ENCODE measurements around the gene PHF13.

Gene PHF13

DNA sequence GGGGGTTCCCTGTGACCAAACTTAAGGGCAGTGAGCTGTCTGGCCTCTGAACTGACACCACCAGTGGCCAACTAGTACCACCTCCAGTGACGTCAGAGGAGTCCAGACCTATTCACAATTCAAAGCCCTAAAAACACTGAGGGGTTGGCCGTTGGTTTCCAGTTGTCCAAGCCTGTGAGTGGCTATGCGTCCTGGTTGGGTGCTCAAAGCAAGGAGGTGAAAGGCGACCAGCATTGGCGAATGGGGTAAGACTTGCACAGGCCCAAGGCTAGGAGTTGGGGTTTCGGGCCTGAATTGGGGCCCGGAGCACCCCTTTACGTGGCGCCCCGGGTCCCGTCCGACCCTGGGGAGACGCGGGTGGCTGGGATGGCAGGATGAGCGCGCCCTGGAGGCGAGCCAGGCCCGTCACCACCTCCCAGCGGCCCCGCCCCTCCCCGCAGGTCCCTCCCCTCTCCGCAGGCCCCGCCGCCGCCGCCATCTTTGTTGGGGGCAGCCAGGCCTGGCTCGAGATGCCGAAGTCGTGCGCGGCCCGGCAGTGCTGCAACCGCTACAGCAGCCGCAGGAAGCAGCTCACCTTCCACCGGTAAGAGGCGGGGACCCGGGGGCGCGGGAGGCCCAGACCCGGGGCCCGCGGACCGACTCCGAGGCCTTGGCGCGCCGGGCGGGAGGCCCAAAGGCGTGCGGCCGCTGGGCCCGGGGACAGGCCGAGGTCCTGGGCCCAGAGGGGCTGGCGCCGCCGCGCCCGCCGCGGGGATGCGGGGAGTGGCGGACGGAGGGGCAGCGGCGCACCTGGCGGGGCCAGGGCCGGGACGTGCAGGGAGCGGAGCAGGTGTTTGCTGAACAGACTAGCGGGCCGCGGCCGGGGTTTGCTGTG is 11.4 kb downstream of the PHF13 start, which contains the start of gene THAP3:
THAP3 (plus strand) TSS at position 159 of the 874 bp plus-strand sequence; CDS start at position 510, 351 bp downstream.
- H3K4me3 ChIP-seq (ENCODE audit: low read depth, low read length): peak within 1 kb of the TSS; percentile 73
- TF ChIP-seq, protein P1, sequence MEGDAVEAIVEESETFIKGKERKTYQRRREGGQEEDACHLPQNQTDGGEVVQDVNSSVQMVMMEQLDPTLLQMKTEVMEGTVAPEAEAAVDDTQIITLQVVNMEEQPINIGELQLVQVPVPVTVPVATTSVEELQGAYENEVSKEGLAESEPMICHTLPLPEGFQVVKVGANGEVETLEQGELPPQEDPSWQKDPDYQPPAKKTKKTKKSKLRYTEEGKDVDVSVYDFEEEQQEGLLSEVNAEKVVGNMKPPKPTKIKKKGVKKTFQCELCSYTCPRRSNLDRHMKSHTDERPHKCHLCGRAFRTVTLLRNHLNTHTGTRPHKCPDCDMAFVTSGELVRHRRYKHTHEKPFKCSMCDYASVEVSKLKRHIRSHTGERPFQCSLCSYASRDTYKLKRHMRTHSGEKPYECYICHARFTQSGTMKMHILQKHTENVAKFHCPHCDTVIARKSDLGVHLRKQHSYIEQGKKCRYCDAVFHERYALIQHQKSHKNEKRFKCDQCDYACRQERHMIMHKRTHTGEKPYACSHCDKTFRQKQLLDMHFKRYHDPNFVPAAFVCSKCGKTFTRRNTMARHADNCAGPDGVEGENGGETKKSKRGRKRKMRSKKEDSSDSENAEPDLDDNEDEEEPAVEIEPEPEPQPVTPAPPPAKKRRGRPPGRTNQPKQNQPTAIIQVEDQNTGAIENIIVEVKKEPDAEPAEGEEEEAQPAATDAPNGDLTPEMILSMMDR (IDR thresholded peaks at IDR 0.05; ENCODE audit: borderline replicate concordance, insufficient read depth, low read depth, low read length): peak; percentile 32; the same call in 1 of the 2 replicates

DNA sequence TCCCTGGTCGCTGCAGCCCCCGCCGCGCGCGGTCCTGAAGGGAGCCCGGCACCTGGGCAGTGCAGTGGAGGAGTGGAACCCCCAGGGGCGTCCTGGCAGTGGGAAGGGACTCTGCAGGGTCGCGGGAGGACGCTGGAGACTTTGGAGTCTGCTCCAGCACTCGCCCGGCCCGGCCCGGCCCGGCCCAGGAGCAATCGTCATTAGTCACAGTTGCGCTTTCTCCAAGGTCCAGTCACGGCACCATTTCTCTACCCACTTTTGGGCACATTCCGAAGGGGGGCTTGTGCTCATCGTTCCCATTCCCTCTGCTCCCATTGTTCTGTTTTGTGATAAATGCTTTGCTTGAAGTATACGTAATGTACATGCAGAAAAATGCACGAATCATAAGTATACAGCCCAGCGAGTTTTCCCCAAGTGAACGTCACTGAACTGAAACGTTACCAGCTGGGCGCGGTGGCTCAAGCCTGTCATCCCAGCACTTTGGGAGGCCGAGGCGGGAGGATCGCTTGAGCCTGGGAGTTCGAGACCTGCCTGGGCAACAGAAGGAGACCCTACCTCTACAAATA is 12.1 kb downstream of the PHF13 start:
- TF ChIP-seq, protein P1 (IDR thresholded peaks at IDR 0.05; ENCODE audit: borderline replicate concordance, insufficient read depth, low read depth, low read length): no peak
- peak overlapping the region; percentile 73 for H3K4me3 ChIP-seq (ENCODE audit: low read depth, low read length)

DNA sequence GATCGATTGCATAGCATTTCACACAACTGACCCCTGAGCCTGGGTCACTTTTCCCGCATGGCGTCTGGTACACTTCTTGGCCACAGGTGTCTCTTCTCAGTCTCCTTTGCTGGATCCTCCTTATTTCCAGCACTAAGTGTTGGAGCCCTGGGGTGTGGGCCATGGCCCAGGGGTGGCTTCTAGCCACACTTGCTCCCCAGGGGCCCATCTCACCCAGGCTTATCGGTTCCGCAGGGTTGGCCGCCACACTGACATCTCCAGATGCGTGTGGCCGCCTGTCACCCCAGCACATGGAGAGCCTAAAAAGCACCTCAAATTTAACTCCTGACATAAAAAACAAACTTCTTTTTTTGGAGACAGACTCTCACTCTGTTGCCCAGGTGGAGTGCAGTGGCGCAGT is 13.5 kb downstream of the PHF13 start:
- TF ChIP-seq, protein P1 (IDR thresholded peaks at IDR 0.05; ENCODE audit: borderline replicate concordance, insufficient read depth, low read depth, low read length): no peak
- H3K4me3 ChIP-seq (ENCODE audit: low read depth, low read length): no peak overlapping the region

DNA sequence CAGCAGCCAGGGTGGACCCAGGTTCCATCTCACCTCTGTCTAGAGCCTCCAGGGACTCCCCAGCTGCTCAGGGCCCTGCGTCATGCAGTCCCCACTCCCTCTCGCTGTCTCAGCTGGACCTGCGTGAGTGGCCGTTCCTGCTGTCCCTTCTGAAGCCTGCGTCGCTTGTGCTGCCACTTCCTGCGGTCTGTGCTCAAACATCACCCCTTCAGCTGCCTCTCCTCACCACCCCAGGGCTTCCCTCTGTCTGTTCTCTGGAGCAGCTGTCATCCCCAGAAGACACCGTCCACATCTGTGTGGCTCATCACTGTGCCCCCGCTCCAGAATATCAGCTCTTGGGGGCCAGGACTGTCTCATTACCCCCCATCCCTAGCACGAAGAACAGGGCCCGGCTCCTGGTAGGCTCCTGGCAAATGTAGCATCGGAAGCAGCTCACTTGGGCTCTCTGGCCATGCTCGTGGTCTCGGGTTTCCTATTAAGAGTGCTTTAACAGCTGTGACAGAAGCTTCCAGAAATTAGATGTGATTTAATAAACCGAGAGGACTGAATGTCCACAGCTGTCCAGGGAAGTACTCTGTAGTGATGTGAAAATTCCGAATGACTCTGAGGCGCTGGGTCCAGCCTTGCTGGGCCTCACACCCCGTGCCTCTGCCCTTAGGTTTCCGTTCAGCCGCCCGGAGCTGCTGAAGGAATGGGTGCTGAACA is 14.5 kb downstream of the PHF13 start:
- H3K4me3 ChIP-seq (ENCODE audit: low read depth, low read length): no peak overlapping the region
- TF ChIP-seq, protein P1 (IDR thresholded peaks at IDR 0.05; ENCODE audit: borderline replicate concordance, insufficient read depth, low read depth, low read length): no peak

DNA sequence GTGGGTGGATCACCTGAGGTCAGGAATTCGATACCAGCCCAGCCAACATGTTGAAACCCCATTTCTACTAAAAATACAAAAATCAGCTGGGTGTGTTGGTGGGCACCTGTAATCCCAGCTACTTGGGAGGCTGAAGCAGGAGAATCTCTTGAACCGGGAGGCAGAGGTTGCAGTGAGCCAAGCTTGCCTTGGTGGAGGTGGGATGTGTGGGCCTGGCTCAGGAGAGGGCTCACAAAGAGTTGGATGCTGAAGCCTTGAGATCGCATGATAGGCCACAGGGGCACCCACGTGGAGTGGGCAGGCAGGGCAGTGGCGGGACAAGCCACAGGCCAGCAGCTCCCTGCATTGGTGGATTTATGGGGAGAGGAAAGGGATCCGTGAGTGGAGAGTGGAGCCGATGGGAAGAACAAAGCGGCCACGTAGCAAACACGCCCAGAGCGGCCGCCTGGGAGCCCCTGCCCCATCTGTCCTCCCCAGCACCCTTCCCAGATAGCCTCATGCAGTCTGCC is 15.5 kb downstream of the PHF13 start:
- TF ChIP-seq, protein P1 (IDR thresholded peaks at IDR 0.05; ENCODE audit: borderline replicate concordance, insufficient read depth, low read depth, low read length): no peak

DNA sequence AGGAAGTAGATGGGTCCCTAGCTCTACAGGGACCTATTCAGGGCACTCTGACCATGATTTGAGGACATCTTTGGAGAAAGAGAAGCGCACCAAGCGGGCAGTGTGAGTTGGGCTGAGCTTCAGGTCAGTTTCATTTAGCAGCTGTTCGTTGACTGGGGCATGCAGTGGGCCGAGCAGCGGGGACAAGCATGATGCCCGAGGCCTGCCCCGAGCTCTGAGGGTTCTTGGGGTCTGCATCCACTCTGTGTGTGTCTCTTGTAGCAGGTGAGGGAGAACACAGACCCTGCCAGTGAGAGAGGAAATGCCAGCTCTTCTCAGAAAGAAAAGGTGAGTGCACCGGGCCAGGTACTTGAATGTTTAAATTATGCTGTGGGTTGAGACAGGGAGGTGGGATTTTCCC is 16.5 kb downstream of the PHF13 start:
- TF ChIP-seq, protein P1 (IDR thresholded peaks at IDR 0.05; ENCODE audit: borderline replicate concordance, insufficient read depth, low read depth, low read length): no peak
- no peak overlapping the region for H3K4me3 ChIP-seq (ENCODE audit: low read depth, low read length)

More for the DNA sequence above, 15.5 kb downstream of the PHF13 start:
- no peak overlapping the region for H3K4me3 ChIP-seq (ENCODE audit: low read depth, low read length)

Measured in GM12875 (cell line).